SH-SY5Y (cell line): ENCODE measurements around the gene MFSD2B.

Experiments
- GATA2 ChIP-seq: IDR thresholded peaks from 2 replicates; pipeline ENCODE4 v1.6.1; 2011; ENCODE audit warnings: mild to moderate bottlenecking, low read depth, low read length
- GATA3 ChIP-seq: IDR thresholded peaks from 2 replicates; pipeline ENCODE4 v1.6.1; 2011; ENCODE audit warnings: low read depth, mild to moderate bottlenecking, low read length, moderate library complexity

DNA sequence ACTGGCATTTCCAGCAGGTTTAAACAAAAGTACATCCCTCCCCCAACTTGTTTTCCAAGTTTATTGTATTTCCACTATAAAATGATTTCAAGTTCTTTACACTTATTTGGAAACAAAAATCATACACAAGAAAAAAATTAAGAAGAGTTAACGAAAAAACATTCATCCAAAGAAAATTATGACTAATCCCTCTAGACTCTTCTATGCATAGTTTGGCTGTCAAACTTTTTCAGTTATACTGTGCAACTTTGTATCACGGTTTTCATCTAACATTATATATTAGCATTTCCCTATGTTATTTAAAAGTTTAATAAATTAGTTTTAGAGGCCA lies 36.7 kb downstream of the MFSD2B start:
- no peak for TF ChIP-seq GATA2
- no peak for TF ChIP-seq GATA3
